Activated B cell treated with CpG ODN at 0.5 μM for 24 hours (primary cell): Measurements from ENCODE around the gene INHBB. TPM values are rescaled to one million over a fixed set of nuclear protein-coding genes. Genes with fewer than 3 reads are reported as not detected.

Experiments
- ATAC-seq: fragments of 200-7000 bp; cut with Tn5 transposase; one replicate; pipeline ENCODE4 v1.10.0; 2021; ENCODE audit warnings: low read depth, mild to moderate bottlenecking, moderate library complexity
- CTCF ChIA-PET: fragments of 350-600 bp; sonication (Branson Sonifier 250); formaldehyde crosslinking; loops from one replicate; lab custom pipeline; 2021; ENCODE audit warnings: antibody characterized with exemption; lab: Charles Lee
- POLR2A ChIA-PET: fragments of 350-600 bp; sonication (Branson Sonifier 250); formaldehyde crosslinking; loops from one replicate; lab custom pipeline; 2021; ENCODE audit warnings: antibody characterized with exemption; lab: Charles Lee
- DNase-seq: peaks from one replicate; pipeline ENCODE4 v3.0.0; 2022
- H3K27ac Mint-ChIP-seq: one replicate; pipeline ENCODE4 v1.8.0; 2020; ENCODE audit warnings: mixed read lengths
- H3K27me3 Mint-ChIP-seq: one replicate; pipeline ENCODE4 v1.8.0; 2021; ENCODE audit warnings: mixed read lengths
- H3K36me3 Mint-ChIP-seq: one replicate; pipeline ENCODE4 v1.8.0; 2021; ENCODE audit warnings: low read depth, mixed read lengths
- H3K4me1 Mint-ChIP-seq: one replicate; pipeline ENCODE4 v1.8.0; 2021; ENCODE audit warnings: mixed read lengths
- H3K4me3 Mint-ChIP-seq: one replicate; pipeline ENCODE4 v1.8.0; 2020; ENCODE audit warnings: mild to moderate bottlenecking, mixed read lengths
- H3K9me3 Mint-ChIP-seq: one replicate; pipeline ENCODE4 v1.8.0; 2020; ENCODE audit warnings: mixed read lengths
- intact Hi-C: fragments of 100-400 bp; cut with micrococcal nuclease; formaldehyde crosslinking; loops from one replicate; pipeline ENCODE4 v1.15.1; 2024
- total RNA-seq: library from RNA; stranded (reverse); gene quantifications from 2 replicates; pipeline ENCODE4 v1.2.3, GENCODE V29; 2022
- TF ChIP-seq, protein P1 (sequence below): fragments of 200-600 bp; IDR thresholded peaks from one replicate; pipeline ENCODE4 v1.8.0; 2022; ENCODE audit warnings: antibody characterized with exemption, mild to moderate bottlenecking

Gene INHBB
- total RNA-seq, 1 donor from 2014 or later = not detected

DNA sequence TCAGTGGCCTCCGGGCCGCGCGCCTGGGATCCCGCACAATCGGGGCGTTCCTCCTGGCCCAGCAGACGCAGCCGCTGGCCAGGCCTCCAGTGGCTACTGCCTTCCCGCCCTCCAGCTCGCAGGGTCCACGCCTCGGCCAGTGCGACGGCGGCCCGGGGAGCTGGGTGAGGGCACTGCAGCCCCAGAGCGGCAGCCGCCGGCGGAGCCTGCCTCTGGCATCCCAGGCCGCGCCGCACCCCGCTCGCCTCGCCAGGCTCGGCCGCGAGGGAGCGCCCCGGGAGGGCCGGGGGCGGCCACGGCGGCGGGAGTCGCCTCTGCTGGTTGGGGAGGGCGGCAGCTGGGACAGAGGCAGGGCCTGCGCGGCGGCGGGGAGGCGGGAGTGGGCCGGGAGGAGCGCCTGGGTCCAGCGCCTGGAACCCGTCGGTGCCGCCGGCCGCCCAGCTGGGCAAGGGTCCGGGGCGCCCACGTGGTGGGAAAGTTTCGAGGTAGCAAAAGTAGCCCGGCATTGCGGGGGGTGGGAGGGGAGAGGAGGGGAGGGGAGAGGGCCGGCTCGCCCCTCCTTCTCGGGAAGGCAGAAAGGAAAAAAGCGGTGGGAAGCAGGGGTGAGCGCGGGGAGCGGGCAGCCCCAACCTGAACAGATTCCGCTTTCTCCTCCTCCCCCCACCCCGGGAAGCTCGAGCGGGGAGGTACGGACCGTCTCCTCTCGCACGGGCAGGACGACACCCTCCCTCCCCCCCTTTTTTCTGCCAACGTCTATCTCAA is 1.5 kb upstream of the INHBB start:
- intact Hi-C loops = loop anchor here (10.0 kb wide), 2 partner anchors 980 to 1490 kb away; partner anchors contain the start of genes C2orf76 and DBI
- no peaks in the 10 kb centered on the region for H3K36me3 Mint-ChIP-seq
- H3K27ac Mint-ChIP-seq = no peak overlapping the region
- peaks cover 28% of the 10 kb centered on the region for H3K4me1 Mint-ChIP-seq
- ChIA-PET CTCF (interaction anchor here (1.2 kb wide), 1 partner anchor 113 kb away, joined by 3 read pairs; no protein-coding TSS in a partner anchor), POLR2A (no interaction called here)
- TF ChIP-seq, protein P1, sequence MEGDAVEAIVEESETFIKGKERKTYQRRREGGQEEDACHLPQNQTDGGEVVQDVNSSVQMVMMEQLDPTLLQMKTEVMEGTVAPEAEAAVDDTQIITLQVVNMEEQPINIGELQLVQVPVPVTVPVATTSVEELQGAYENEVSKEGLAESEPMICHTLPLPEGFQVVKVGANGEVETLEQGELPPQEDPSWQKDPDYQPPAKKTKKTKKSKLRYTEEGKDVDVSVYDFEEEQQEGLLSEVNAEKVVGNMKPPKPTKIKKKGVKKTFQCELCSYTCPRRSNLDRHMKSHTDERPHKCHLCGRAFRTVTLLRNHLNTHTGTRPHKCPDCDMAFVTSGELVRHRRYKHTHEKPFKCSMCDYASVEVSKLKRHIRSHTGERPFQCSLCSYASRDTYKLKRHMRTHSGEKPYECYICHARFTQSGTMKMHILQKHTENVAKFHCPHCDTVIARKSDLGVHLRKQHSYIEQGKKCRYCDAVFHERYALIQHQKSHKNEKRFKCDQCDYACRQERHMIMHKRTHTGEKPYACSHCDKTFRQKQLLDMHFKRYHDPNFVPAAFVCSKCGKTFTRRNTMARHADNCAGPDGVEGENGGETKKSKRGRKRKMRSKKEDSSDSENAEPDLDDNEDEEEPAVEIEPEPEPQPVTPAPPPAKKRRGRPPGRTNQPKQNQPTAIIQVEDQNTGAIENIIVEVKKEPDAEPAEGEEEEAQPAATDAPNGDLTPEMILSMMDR = no peak
- ATAC-seq (no peak), DNase-seq (no peak)
- peaks cover 59% of the 10 kb centered on the region for H3K27me3 Mint-ChIP-seq
- H3K9me3 Mint-ChIP-seq = no peaks in the 10 kb centered on the region
- no peak overlapping the region for H3K4me3 Mint-ChIP-seq

DNA sequence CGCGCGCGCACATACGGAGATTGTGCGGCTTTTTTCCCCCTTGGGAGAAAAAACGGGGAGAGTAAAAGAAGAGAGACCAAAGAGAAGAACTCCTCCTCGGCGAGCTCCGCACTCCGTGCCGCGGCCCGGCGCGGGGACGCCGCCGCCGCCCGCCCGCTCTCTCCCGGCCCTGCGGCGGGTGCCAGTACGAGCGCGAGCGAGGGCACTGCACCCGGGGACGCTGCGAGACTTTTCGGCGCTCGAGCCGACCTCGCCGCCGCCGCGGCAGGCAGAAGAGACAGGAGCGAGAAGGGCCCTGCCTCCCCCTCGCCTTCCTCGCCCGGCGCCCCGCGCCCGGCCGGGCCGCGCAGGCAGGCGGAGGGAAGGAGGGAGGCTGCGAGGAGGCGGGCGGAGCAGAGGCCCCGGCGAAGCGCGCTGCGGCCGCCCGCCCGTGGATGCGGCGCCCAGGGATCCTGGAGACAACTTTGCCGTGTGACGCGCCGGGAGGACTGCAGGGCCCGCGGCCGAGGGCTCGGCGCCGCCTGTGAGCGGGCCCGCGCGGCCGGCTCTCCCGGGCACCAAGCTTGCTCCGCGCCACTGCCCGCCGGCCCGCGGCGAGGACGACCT is 857 bp upstream of the INHBB start:
- TF ChIP-seq, protein P1 = no peak
- H3K9me3 Mint-ChIP-seq = no peaks in the 10 kb centered on the region
- ChIA-PET CTCF (interaction anchor here (1.2 kb wide), 1 partner anchor 114 kb away, joined by 3 read pairs; no protein-coding TSS in a partner anchor), POLR2A (no interaction called here)
- no peak overlapping the region for H3K27ac Mint-ChIP-seq
- peaks cover 28% of the 10 kb centered on the region for H3K4me1 Mint-ChIP-seq
- ATAC-seq = peak; percentile 45
- intact Hi-C loops = loop anchor here (10.0 kb wide), 2 partner anchors 980 to 1490 kb away; partner anchors contain the start of genes C2orf76 and DBI
- DNase-seq = peak; percentile 40
- no peak overlapping the region for H3K4me3 Mint-ChIP-seq
- H3K36me3 Mint-ChIP-seq = no peaks in the 10 kb centered on the region
- H3K27me3 Mint-ChIP-seq = peaks cover 60% of the 10 kb centered on the region

DNA sequence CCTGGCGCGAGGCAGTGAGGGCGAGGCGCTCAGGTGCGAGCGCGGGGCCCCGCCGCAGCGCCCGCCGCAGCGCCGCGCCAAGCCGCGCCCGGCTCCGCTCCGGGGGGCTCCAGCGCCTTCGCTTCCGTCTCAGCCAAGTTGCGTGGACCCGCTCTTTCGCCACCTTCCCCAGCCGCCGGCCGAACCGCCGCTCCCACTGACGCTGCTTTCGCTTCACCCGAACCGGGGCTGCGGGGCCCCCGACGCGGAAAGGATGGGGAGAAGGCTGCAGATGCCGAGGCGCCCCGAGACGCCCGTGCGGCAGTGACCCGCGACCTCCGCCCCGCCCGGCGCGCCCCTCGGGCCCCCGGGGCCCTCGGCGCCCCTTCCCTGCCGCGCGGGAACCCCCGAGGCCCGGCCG is 328 bp upstream of the INHBB start:
- CTCF ChIA-PET = no interaction called here
- Mint-ChIP-seq H3K36me3 (no peaks in the 10 kb centered on the region), H3K4me1 (peaks cover 28% of the 10 kb centered on the region), H3K27ac (no peak overlapping the region), H3K9me3 (no peaks in the 10 kb centered on the region), H3K27me3 (peaks cover 59% of the 10 kb centered on the region), H3K4me3 (peak overlapping the region; percentile 64)
- TF ChIP-seq, protein P1 = no peak
- POLR2A ChIA-PET = no interaction called here
- intact Hi-C loops = loop anchor here (10.0 kb wide), 2 partner anchors 981 to 1491 kb away; partner anchors contain the start of genes C2orf76 and DBI
- DNase-seq = no peak
- ATAC-seq = no peak

DNA sequence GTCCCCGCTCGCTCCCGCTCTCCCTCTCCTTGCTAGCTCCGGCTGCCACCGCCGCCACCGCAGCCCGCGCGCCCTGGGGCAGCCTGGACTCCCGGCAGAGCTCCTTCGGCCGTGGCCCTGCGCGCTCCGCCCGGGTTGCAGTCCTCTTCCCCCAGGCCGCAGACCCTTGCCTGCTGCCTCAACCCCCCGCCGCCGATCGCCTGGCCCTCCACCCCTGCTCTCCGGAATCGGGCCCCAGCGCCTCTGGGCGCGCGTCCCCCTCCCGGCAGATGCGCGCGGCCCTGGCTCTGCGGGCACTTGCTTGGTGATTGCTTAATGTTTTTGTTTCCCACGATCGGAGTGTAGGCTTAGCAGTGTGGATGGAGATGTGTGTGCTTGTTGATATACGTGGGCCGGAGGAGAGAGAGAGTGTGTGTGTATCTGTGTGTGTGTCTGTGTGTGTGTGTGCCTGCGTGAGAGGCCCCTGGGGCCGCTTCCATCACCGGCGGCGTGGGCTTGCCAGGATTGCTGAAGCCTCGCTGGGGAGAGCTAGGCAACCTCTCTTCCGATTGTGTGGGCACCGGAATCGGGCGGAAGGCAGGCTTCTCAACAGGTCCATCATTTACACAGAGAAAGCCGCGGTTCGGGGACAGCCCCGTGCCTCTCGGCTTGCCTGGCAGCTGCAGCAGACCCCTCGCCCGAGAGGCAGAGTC is 877 bp downstream of the INHBB start:
- ChIA-PET CTCF (no interaction called here), POLR2A (interaction anchor here (1.3 kb wide), 1 partner anchor 124 kb away, joined by 3 read pairs; the partner anchor contains the start of gene TMEM185B)
- TF ChIP-seq, protein P1 = no peak
- no peak for DNase-seq
- no peak overlapping the region for H3K27ac Mint-ChIP-seq
- peaks cover 53% of the 10 kb centered on the region for H3K27me3 Mint-ChIP-seq
- peak overlapping the region; percentile 60 for H3K4me3 Mint-ChIP-seq
- peaks cover 28% of the 10 kb centered on the region for H3K4me1 Mint-ChIP-seq
- no peak for ATAC-seq
- intact Hi-C loops = loop anchor here (10.0 kb wide), 2 partner anchors 982 to 1492 kb away; partner anchors contain the start of genes C2orf76 and DBI
- no peaks in the 10 kb centered on the region for H3K9me3 Mint-ChIP-seq
- no peaks in the 10 kb centered on the region for H3K36me3 Mint-ChIP-seq
